OCI-M2 (cell line): Measurements from ENCODE around the gene PTF1A.

Experiments
- DNase-seq: peaks from one replicate; lab custom pipeline; 2025; ENCODE audit not compliant: unreplicated experiment; lab: John Stamatoyannopoulos, UW

Gene PTF1A

GRCh38 chr10:23191764-23192711, at the start of gene PTF1A:
PTF1A (plus strand) TSS chr10:23192312; CDS start chr10:23192531, 219 bp downstream.
- no peak for DNase-seq

- DNase-seq = no peak
Observed at GRCh38 chr10:23146258-23146657, 45.9 kb upstream of the PTF1A start.

- no peak for DNase-seq
Observed at GRCh38 chr10:23147035-23147434, 45.1 kb upstream of the PTF1A start.

- DNase-seq = no peak
Observed at GRCh38 chr10:23148214-23148613, 43.9 kb upstream of the PTF1A start.

- no peak for DNase-seq
Observed at GRCh38 chr10:23150091-23150490, 42.0 kb upstream of the PTF1A start.

GRCh38 chr10:23150610-23151009, 41.5 kb upstream of the PTF1A start:
- DNase-seq = no peak

GRCh38 chr10:23151071-23151470, 41.0 kb upstream of the PTF1A start:
- DNase-seq = no peak

GRCh38 chr10:23155169-23155568, 36.9 kb upstream of the PTF1A start:
- no peak for DNase-seq

GRCh38 chr10:23156447-23157150, 35.5 kb upstream of the PTF1A start:
- DNase-seq = no peak

GRCh38 chr10:23157239-23157681, 34.9 kb upstream of the PTF1A start:
- no peak for DNase-seq

- no peak for DNase-seq
Observed at GRCh38 chr10:23157691-23158369, 34.3 kb upstream of the PTF1A start.

GRCh38 chr10:23158370-23158769, 33.7 kb upstream of the PTF1A start:
- peak; percentile 6 for DNase-seq

- DNase-seq = no peak
Observed at GRCh38 chr10:23171232-23171876, 20.8 kb upstream of the PTF1A start.

GRCh38 chr10:23172429-23173213, 19.5 kb upstream of the PTF1A start:
- DNase-seq = no peak

- no peak for DNase-seq
Observed at GRCh38 chr10:23173214-23174073, 18.7 kb upstream of the PTF1A start.

- no peak for DNase-seq
Observed at GRCh38 chr10:23174074-23174976, 17.8 kb upstream of the PTF1A start.

GRCh38 chr10:23174977-23175512, 17.1 kb upstream of the PTF1A start:
- DNase-seq = no peak

GRCh38 chr10:23186178-23186577, 5.9 kb upstream of the PTF1A start:
- no peak for DNase-seq
